ENCODE data around the gene ARID4B. TPM values are rescaled to one million over a fixed set of nuclear protein-coding genes. Genes with fewer than 3 reads are reported as not detected.

The ARID4B gene
- polyA plus RNA-seq, 1 donor (not counting 4 experiments of a cell fraction or from before 2014, with no cell fraction given) = 12.7 TPM

GRCh38 chr1:235325854-235326253 is 2.1 kb downstream of the ARID4B start:
- no peaks in the 10 kb centered on the region for H4K20me1 ChIP-seq (ENCODE audit: control insufficient read depth, extremely low read depth, insufficient read depth, low read length)
- peaks cover 0 to 4% of the 10 kb centered on the region in 2 experiments for H3K36me3 ChIP-seq (ENCODE audit: control insufficient read depth in 2 of 2, extremely low read depth in 1 of 2, insufficient read depth in 2 of 2, low read length in 2 of 2)
- DNase-seq (ENCODE audit: low read depth, low spot score) = no peak
- no peak for TF ChIP-seq CTCF (optimal IDR thresholded peaks at IDR 0.05 in 1 of 3, IDR thresholded peaks at IDR 0.05 in 1 of 3, conservative IDR thresholded peaks at IDR 0.05 in 1 of 3; ENCODE audit: extremely low read depth in 1 of 3, insufficient read depth in 2 of 3, low read length in 3 of 3)
- no peak for TF ChIP-seq EZH2 (IDR thresholded peaks at IDR 0.05; ENCODE audit: low read length)
- H3K27ac ChIP-seq (ENCODE audit: control insufficient read depth, insufficient read depth, low read length) = peak overlapping the region; percentile 88
- H3K9ac ChIP-seq (ENCODE audit: control insufficient read depth, extremely low read depth, insufficient read depth, low read length) = peak overlapping the region; percentile 91
- H3K4me1 ChIP-seq (ENCODE audit: control insufficient read depth, extremely low read depth, insufficient read depth, low read length) = peaks cover 17% of the 10 kb centered on the region
- H3K4me3 ChIP-seq (ENCODE audit: control insufficient read depth in 2 of 3, extremely low read depth in 1 of 3, insufficient read depth in 2 of 3, low read depth in 1 of 3, low read length in 3 of 3) = peak overlapping the region; percentile 95 to 97 (median 96)
- H3K4me2 ChIP-seq (ENCODE audit: control insufficient read depth, extremely low read depth, insufficient read depth, low read depth, low read length) = peak overlapping the region; percentile 99
- H3K27me3 ChIP-seq (ENCODE audit: control insufficient read depth, extremely low read depth, insufficient read depth, low read length) = no peaks in the 10 kb centered on the region
- H3K9me3 ChIP-seq (ENCODE audit: control insufficient read depth, low read depth, low read length) = no peaks in the 10 kb centered on the region
- H2AFZ ChIP-seq (ENCODE audit: control insufficient read depth, low read length) = no peak overlapping the region
- FAIRE-seq = no peak
- H3K9me1 ChIP-seq (ENCODE audit: control insufficient read depth, extremely low read depth, insufficient read depth, low read length) = no peaks in the 10 kb centered on the region
- dilution Hi-C loops (cut with MboI; ENCODE audit: extremely low pct_ligation_motif_present, low sequenced_read_pairs) = no loop called here
- peaks cover 86% of the 10 kb centered on the region for H3K79me2 ChIP-seq (ENCODE audit: control insufficient read depth, insufficient read depth, low read length)

GRCh38 chr1:235325139-235325538 is 2.8 kb downstream of the ARID4B start:
- TF ChIP-seq CTCF (optimal IDR thresholded peaks at IDR 0.05 in 1 of 3, IDR thresholded peaks at IDR 0.05 in 1 of 3, conservative IDR thresholded peaks at IDR 0.05 in 1 of 3; ENCODE audit: extremely low read depth in 1 of 3, insufficient read depth in 2 of 3, low read length in 3 of 3) (no peak), EZH2 (IDR thresholded peaks at IDR 0.05; ENCODE audit: low read length) (no peak)
- dilution Hi-C loops (cut with MboI; ENCODE audit: extremely low pct_ligation_motif_present, low sequenced_read_pairs) = no loop called here
- H3K9ac ChIP-seq (ENCODE audit: control insufficient read depth, extremely low read depth, insufficient read depth, low read length) = peak overlapping the region; percentile 91
- peaks cover 4% of the 10 kb centered on the region for H4K20me1 ChIP-seq (ENCODE audit: control insufficient read depth, extremely low read depth, insufficient read depth, low read length)
- H3K4me1 ChIP-seq (ENCODE audit: control insufficient read depth, extremely low read depth, insufficient read depth, low read length) = peaks cover 17% of the 10 kb centered on the region
- no peak overlapping the region for H2AFZ ChIP-seq (ENCODE audit: control insufficient read depth, low read length)
- peak overlapping the region; percentile 88 for H3K27ac ChIP-seq (ENCODE audit: control insufficient read depth, insufficient read depth, low read length)
- peaks cover 86% of the 10 kb centered on the region for H3K79me2 ChIP-seq (ENCODE audit: control insufficient read depth, insufficient read depth, low read length)
- H3K9me1 ChIP-seq (ENCODE audit: control insufficient read depth, extremely low read depth, insufficient read depth, low read length) = peaks cover 3% of the 10 kb centered on the region
- DNase-seq (ENCODE audit: low read depth, low spot score) = no peak
- no peaks in the 10 kb centered on the region for H3K27me3 ChIP-seq (ENCODE audit: control insufficient read depth, extremely low read depth, insufficient read depth, low read length)
- H3K36me3 ChIP-seq (ENCODE audit: control insufficient read depth in 2 of 2, extremely low read depth in 1 of 2, insufficient read depth in 2 of 2, low read length in 2 of 2) = peaks cover 0 to 4% of the 10 kb centered on the region in 2 experiments
- no peaks in the 10 kb centered on the region for H3K9me3 ChIP-seq (ENCODE audit: control insufficient read depth, low read depth, low read length)
- FAIRE-seq = no peak
- peak overlapping the region; percentile 99 for H3K4me2 ChIP-seq (ENCODE audit: control insufficient read depth, extremely low read depth, insufficient read depth, low read depth, low read length)
- H3K4me3 ChIP-seq (ENCODE audit: control insufficient read depth in 2 of 3, extremely low read depth in 1 of 3, insufficient read depth in 2 of 3, low read depth in 1 of 3, low read length in 3 of 3) = peak overlapping the region in 2 of 3 experiments; percentile 95 to 96

Data from keratinocyte (primary cell).